HG03066 (cell line): ENCODE results near the gene C1QL4.

Experiments
- ATAC-seq: cut with Tn5 transposase; IDR thresholded peaks from one replicate; pipeline ENCODE4 v1.9.1; 2021; ENCODE audit warnings: low read depth; ENCODE audit not compliant: unreplicated experiment

Gene C1QL4

GRCh38 chr12:49348781-49349180 is 11.8 kb upstream of the C1QL4 start:
- ATAC-seq = no peak

GRCh38 chr12:49347311-49348193 is 10.6 kb upstream of the C1QL4 start:
- no peak for ATAC-seq

- no peak for ATAC-seq
Measured at GRCh38 chr12:49346659-49347310, 9.8 kb upstream of the C1QL4 start, which contains the start of gene DNAJC22. TSS of gene DNAJC22 (plus strand) at chr12:49346888. CDS start at chr12:49348873, 1,985 bp downstream.

GRCh38 chr12:49345825-49346658 is 9.1 kb upstream of the C1QL4 start:
- ATAC-seq = no peak

- no peak for ATAC-seq
Measured at GRCh38 chr12:49345051-49345824, 8.2 kb upstream of the C1QL4 start.

GRCh38 chr12:49344486-49345050 is 7.6 kb upstream of the C1QL4 start:
- ATAC-seq = no peak

- no peak for ATAC-seq
Measured at GRCh38 chr12:49342914-49343731, 6.1 kb upstream of the C1QL4 start.

GRCh38 chr12:49342066-49342913 is 5.3 kb upstream of the C1QL4 start:
- ATAC-seq = peak; percentile 66

GRCh38 chr12:49341777-49342065 is 4.7 kb upstream of the C1QL4 start:
- no peak for ATAC-seq

- no peak for ATAC-seq
Measured at GRCh38 chr12:49340971-49341776, 4.2 kb upstream of the C1QL4 start.

- no peak for ATAC-seq
Measured at GRCh38 chr12:49340095-49340870, 3.3 kb upstream of the C1QL4 start.

GRCh38 chr12:49339464-49339861 is 2.5 kb upstream of the C1QL4 start:
- ATAC-seq = no peak

GRCh38 chr12:49338830-49339463 is 2.0 kb upstream of the C1QL4 start:
- ATAC-seq = no peak

- ATAC-seq = no peak
Measured at GRCh38 chr12:49335955-49336644, 888 bp downstream of the C1QL4 start.

GRCh38 chr12:49335118-49335954 is 1.7 kb downstream of the C1QL4 start:
- no peak for ATAC-seq
